ENCODE results near the gene CAMTA1.

- TF ChIP-seq CTCF (IDR thresholded peaks at IDR 0.05; ENCODE audit: borderline replicate concordance, extremely low read depth, low read length, poor library complexity, severe bottlenecking) (no peak), EZH2 (IDR thresholded peaks at IDR 0.05; ENCODE audit: borderline replicate concordance, low read depth, low read length, severe bottlenecking) (no peak)
These were observed 508.7 kb downstream of the CAMTA1 start for GRCh38 chr1:7293702-7294629.

Data from DND-41 (cell line).